ENCODE data around the gene CLNK. TPM values are rescaled to one million over a fixed set of nuclear protein-coding genes. Genes with fewer than 3 reads are reported as not detected.

Gene CLNK
- total RNA-seq, 1 experiment from 2014 or later, result not detected

GRCh38 chr4:10441512-10441911, 243.1 kb downstream of the CLNK start:
- no TSS peak for BruUV-seq (replicated peaks)
- intact Hi-C loops (cut with micrococcal nuclease), result no loop called here

More at GRCh38 chr4:10441512-10441911, 243.1 kb downstream of the CLNK start:
- no peaks in the 10 kb centered on the region for H4K20me1 ChIP-seq (ENCODE audit: insufficient read depth)
- H3K9me2 ChIP-seq (ENCODE audit: insufficient read depth), result no peaks in the 10 kb centered on the region
- ChIA-PET RAD21 (ENCODE audit: low non-redundant PET in 1 of 2, low total read pairs in 2 of 2, uncharacterized antibody in 2 of 2, unreplicated experiment in 2 of 2) (no interaction called here), CTCF (interaction anchor here (1.6 kb wide), 1 partner anchor 276 kb away, joined by 3 read pairs; no protein-coding TSS in a partner anchor), POLR2A (no interaction called here)
- H3K36me3 ChIP-seq (ENCODE audit: control insufficient read depth in 1 of 2, insufficient read depth in 2 of 2, low read length in 2 of 2), result peaks cover 13 to 27% of the 10 kb centered on the region in 2 experiments; a peak in 2 of 4 replicates
- H3K79me2 ChIP-seq (ENCODE audit: insufficient read depth, low read length), result no peaks in the 10 kb centered on the region
- no peaks in the 10 kb centered on the region for H3K9me3 ChIP-seq (ENCODE audit: control insufficient read depth in 1 of 2, insufficient read depth in 1 of 2, low read depth in 1 of 2, low read length in 2 of 2)
- H3K9ac ChIP-seq (ENCODE audit: low read length), result no peak overlapping the region
- no peak for ATAC-seq
- no peak for TF ChIP-seq ZBTB33 (IDR thresholded peaks at IDR 0.05; ENCODE audit: extremely low read depth, insufficient replicate concordance, low read length)
- TF ChIP-seq EGR1 (IDR thresholded peaks at IDR 0.05; ENCODE audit: low read depth), result no peak
- no peak for TF ChIP-seq YY1 (IDR thresholded peaks at IDR 0.05; ENCODE audit: extremely low read depth, insufficient replicate concordance, low read depth, low read length)
- TF ChIP-seq, protein P1, sequence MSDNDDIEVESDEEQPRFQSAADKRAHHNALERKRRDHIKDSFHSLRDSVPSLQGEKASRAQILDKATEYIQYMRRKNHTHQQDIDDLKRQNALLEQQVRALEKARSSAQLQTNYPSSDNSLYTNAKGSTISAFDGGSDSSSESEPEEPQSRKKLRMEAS (IDR thresholded peaks at IDR 0.05), result no peak
- TF ChIP-seq, protein P2, sequence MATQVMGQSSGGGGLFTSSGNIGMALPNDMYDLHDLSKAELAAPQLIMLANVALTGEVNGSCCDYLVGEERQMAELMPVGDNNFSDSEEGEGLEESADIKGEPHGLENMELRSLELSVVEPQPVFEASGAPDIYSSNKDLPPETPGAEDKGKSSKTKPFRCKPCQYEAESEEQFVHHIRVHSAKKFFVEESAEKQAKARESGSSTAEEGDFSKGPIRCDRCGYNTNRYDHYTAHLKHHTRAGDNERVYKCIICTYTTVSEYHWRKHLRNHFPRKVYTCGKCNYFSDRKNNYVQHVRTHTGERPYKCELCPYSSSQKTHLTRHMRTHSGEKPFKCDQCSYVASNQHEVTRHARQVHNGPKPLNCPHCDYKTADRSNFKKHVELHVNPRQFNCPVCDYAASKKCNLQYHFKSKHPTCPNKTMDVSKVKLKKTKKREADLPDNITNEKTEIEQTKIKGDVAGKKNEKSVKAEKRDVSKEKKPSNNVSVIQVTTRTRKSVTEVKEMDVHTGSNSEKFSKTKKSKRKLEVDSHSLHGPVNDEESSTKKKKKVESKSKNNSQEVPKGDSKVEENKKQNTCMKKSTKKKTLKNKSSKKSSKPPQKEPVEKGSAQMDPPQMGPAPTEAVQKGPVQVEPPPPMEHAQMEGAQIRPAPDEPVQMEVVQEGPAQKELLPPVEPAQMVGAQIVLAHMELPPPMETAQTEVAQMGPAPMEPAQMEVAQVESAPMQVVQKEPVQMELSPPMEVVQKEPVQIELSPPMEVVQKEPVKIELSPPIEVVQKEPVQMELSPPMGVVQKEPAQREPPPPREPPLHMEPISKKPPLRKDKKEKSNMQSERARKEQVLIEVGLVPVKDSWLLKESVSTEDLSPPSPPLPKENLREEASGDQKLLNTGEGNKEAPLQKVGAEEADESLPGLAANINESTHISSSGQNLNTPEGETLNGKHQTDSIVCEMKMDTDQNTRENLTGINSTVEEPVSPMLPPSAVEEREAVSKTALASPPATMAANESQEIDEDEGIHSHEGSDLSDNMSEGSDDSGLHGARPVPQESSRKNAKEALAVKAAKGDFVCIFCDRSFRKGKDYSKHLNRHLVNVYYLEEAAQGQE (IDR thresholded peaks at IDR 0.05; ENCODE audit: low read depth), result no peak
- TF ChIP-seq POLR2AphosphoS5 (IDR thresholded peaks at IDR 0.05; ENCODE audit: low read depth, low read length), result no peak
- H3K4me3 ChIP-seq (replicated peaks in 1 of 2; ENCODE audit: low read depth in 1 of 2, low read length in 2 of 2), result no peak overlapping the region
- DNase-seq (ENCODE audit: low read depth, low spot score), result no peak
- H3K27me3 ChIP-seq (ENCODE audit: insufficient read depth, low read length), result no peaks in the 10 kb centered on the region
- no peak overlapping the region for H3K27ac ChIP-seq (ENCODE audit: low read depth, low read length)
- H3K4me1 ChIP-seq (ENCODE audit: control insufficient read depth in 1 of 2, insufficient read depth in 2 of 2, low read length in 2 of 2), result no peaks in the 10 kb centered on the region
- no peak overlapping the region for H3K4me2 ChIP-seq (ENCODE audit: low read length)
- H2AFZ ChIP-seq (ENCODE audit: low read depth, low read length, poor library complexity, severe bottlenecking), result no peak overlapping the region

All from HCT116 (cell line).